ENCODE results near the gene MAT2B. TPM values are rescaled to one million over a fixed set of nuclear protein-coding genes. Genes with fewer than 3 reads are reported as not detected.

The MAT2B gene
- total RNA-seq, 4 donors from 2014 or later = 20.8 to 55.3 (median 44.8) TPM

- WGBS, 2 donors = 0% methylated on average over 1 of the region's 1 CpG; no CpG with 5 or more reads in 1 of the 2 donors
- peaks cover 10 to 23% (median 11%) of the 10 kb centered on the region in 3 donors for H3K4me1 ChIP-seq
These were observed 57.7 kb downstream of the MAT2B start for GRCh38 chr5:163563112-163563511.

GRCh38 chr5:163563880-163564279 is 58.5 kb downstream of the MAT2B start:
- Histone ChIP-seq H3K36me3 (no peaks in the 10 kb centered on the region), H3K27ac (no peak overlapping the region), H3K9me3 (no peaks in the 10 kb centered on the region), H3K4me1 (peaks cover 10 to 23% (median 11%) of the 10 kb centered on the region in 3 donors), H3K27me3 (peaks cover 0 to 25% (median 0%) of the 10 kb centered on the region in 4 donors), H3K4me3 (no peak overlapping the region)
- TF ChIP-seq, protein P1, sequence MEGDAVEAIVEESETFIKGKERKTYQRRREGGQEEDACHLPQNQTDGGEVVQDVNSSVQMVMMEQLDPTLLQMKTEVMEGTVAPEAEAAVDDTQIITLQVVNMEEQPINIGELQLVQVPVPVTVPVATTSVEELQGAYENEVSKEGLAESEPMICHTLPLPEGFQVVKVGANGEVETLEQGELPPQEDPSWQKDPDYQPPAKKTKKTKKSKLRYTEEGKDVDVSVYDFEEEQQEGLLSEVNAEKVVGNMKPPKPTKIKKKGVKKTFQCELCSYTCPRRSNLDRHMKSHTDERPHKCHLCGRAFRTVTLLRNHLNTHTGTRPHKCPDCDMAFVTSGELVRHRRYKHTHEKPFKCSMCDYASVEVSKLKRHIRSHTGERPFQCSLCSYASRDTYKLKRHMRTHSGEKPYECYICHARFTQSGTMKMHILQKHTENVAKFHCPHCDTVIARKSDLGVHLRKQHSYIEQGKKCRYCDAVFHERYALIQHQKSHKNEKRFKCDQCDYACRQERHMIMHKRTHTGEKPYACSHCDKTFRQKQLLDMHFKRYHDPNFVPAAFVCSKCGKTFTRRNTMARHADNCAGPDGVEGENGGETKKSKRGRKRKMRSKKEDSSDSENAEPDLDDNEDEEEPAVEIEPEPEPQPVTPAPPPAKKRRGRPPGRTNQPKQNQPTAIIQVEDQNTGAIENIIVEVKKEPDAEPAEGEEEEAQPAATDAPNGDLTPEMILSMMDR (IDR thresholded peaks at IDR 0.05) = no peak
- TF ChIP-seq POLR2A (IDR thresholded peaks at IDR 0.05) = no peak
- DNase-seq = no peak
- 71 to 81% methylated on average over 3 of the region's 3 CpGs for WGBS, 2 donors
- intact Hi-C loops (cut with DNase I) = loop anchor here (10.0 kb wide), 1 partner anchor 941 kb away; no protein-coding TSS in a partner anchor

More at GRCh38 chr5:163563112-163563511, 57.7 kb downstream of the MAT2B start:
- Histone ChIP-seq H3K27ac (no peak overlapping the region), H3K9me3 (no peaks in the 10 kb centered on the region), H3K4me3 (no peak overlapping the region), H3K36me3 (no peaks in the 10 kb centered on the region), H3K27me3 (peaks cover 0 to 25% (median 0%) of the 10 kb centered on the region in 4 donors)
- DNase-seq = no peak
- intact Hi-C loops (cut with DNase I) = loop anchor here (10.0 kb wide), 1 partner anchor 942 kb away; no protein-coding TSS in a partner anchor
- TF ChIP-seq POLR2A (IDR thresholded peaks at IDR 0.05) = no peak
- TF ChIP-seq, protein P1 (IDR thresholded peaks at IDR 0.05) = no peak

DNA sequence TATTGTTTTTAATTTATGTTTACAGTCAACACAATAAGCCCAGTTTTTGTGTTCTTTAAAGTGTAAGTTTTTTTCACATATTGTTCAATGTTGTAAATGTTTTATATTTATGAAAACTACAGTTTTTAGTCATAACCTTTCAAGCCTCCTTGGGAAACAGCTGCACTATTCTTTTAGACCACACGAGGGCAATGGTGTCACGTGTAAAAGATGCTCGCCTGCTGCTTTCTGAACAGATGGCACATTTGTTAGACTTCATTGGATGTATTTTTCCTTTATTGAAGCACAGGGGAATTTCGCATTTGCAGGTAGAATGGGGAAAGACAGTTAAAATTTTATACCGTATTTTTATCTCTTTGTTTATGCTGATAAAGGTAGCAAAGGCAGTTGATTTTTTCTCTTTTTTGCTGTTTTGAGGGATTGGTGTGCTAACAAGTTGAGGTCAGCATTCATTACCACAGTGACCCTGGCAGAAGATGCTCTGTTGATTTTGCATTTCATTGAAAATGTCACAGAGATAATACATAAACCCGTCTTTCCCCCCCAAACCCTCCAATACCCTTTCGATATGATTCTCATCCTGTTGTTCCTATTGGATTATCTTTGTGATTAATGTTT is 59.0 kb downstream of the MAT2B start:
- peaks cover 10 to 23% (median 11%) of the 10 kb centered on the region in 3 donors for H3K4me1 ChIP-seq
- intact Hi-C loops (cut with DNase I) = loop anchor here (10.0 kb wide), 1 partner anchor 940 kb away; no protein-coding TSS in a partner anchor
- H3K27ac ChIP-seq = no peak overlapping the region
- H3K27me3 ChIP-seq = peaks cover 0 to 25% (median 0%) of the 10 kb centered on the region in 4 donors
- 2 to 7% methylated on average over 7 of the region's 7 CpGs for WGBS, 2 donors
- H3K4me3 ChIP-seq = no peak overlapping the region
- H3K36me3 ChIP-seq = no peaks in the 10 kb centered on the region
- no peaks in the 10 kb centered on the region for H3K9me3 ChIP-seq
- DNase-seq = peak; percentile 0
- TF ChIP-seq POLR2A (IDR thresholded peaks at IDR 0.05) = no peak
- TF ChIP-seq, protein P1 (IDR thresholded peaks at IDR 0.05) = peak; percentile 47 to 90 (median 87)

- TF ChIP-seq, protein P1 (IDR thresholded peaks at IDR 0.05) = no peak
- no peak for TF ChIP-seq POLR2A (IDR thresholded peaks at IDR 0.05)
- Histone ChIP-seq H3K27ac (no peak overlapping the region), H3K4me1 (peaks cover 10 to 23% (median 11%) of the 10 kb centered on the region in 3 donors), H3K4me3 (peak overlapping the region in 3 of 4 donors; percentile 31 to 61 (median 34)), H3K27me3 (peaks cover 0 to 31% (median 0%) of the 10 kb centered on the region in 4 donors), H3K9me3 (no peaks in the 10 kb centered on the region), H3K36me3 (no peaks in the 10 kb centered on the region)
- intact Hi-C loops (cut with DNase I) = loop anchor here (10.0 kb wide), 1 partner anchor 939 kb away; no protein-coding TSS in a partner anchor
- 5% methylated on average over 9 to 11 of the region's 11 CpGs for whole genome bisulfite sequencing, 2 donors
- DNase-seq = no peak
These were observed 60.1 kb downstream of the MAT2B start for GRCh38 chr5:163565492-163565891.

DNA sequence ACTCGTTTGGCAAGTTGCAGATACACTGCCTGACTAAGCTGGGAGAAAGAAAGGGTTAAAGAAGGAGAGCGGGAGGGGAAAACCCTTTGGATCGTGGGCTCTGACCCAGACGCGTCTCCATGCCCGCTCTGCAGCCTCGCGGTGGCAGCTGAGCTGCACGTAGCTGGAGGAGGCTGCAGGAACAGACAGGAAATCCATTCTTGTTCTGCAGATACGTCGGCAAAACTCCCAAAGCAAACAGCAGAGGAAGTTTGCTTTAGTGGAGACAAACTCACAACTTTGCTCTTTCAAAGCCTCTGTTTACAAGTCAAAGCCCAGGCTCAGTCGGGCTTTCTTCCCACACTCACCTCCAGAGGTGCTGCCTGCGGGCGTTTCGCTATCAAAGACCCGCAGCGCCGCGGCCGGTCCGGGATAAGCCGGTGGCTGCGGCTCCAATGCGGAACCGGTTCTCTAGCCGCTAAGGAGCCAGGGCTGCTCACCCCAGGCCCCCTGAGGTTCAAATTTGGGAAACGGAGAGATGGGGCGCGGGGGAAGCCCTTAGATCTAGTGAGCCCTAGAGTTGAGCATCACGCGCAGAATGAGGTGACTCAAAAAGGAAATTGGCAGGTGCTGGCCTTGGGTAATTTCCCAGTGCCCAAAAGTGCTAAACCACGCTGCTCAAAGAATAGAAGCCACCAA is 60.7 kb downstream of the MAT2B start:
- Histone ChIP-seq H3K36me3 (no peaks in the 10 kb centered on the region), H3K27ac (no peak overlapping the region), H3K4me3 (peak overlapping the region in 3 of 4 donors; percentile 31 to 61 (median 34)), H3K4me1 (peaks cover 10 to 23% (median 11%) of the 10 kb centered on the region in 3 donors), H3K27me3 (peaks cover 0 to 35% (median 0%) of the 10 kb centered on the region in 4 donors), H3K9me3 (no peaks in the 10 kb centered on the region)
- WGBS, 2 donors = 0 to 3% methylated on average over 13 to 17 of the region's 32 CpGs
- TF ChIP-seq POLR2A (IDR thresholded peaks at IDR 0.05) = no peak
- TF ChIP-seq, protein P1 (IDR thresholded peaks at IDR 0.05) = no peak
- intact Hi-C loops (cut with DNase I) = loop anchor here (10.0 kb wide), 1 partner anchor 939 kb away; no protein-coding TSS in a partner anchor
- DNase-seq = no peak
